HG03097 (cell line): Measurements from ENCODE around the gene ATAD2B.
"Not testable (repeated sequence)": the region's sequence is repeated elsewhere in the genome, so short reads cannot be mapped to it uniquely, and the experiment has no call there.

Experiments
- ATAC-seq: cut with Tn5 transposase; IDR thresholded peaks from one replicate; pipeline ENCODE4 v1.9.1; 2021; ENCODE audit not compliant: unreplicated experiment, low FRiP score

Gene ATAD2B

DNA sequence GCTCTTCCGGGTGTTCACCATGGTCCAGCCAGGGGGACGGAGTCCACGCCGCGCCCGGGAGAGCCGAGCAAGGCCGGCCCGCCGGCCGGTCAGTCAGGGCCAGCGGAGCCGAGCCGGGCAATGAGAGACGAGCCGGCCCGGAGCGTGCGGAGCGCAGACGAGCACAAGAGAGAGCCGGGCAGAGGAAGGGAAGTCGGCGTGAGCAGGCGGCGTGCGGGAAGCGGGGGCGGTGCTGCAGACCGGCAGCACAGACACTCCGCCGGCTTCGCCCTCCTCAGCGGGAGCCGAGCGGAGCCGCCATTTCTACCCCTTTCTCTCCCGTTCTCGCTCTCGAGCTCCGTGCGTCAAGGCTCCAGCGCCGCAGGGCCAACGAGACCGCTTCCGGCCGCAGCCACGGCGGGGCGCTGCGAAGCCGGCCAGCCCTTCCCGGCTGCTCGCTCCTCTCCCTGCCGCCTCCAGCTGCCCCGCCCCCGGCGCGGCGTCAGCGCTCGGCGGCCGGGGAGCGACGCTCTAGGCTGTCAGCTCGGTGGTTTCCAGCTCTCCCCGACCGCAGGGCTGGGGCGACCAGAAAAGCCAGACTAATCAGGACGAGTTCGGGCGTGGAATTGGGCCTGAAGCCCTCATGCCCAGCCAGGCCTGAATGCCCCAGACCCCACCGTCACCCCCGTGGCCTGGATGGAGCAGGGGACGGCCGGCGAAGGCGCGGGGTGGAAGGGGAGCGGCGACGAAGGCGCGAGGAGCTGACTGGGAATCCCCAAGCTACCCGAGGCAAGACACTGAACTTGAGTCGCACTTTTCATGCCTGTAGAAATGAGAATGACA is at the start of gene ATAD2B:
Gene ATAD2B, minus strand, starts transcription at position 374 of the 822 bp plus-strand sequence. Its CDS starts 353 bp downstream, at position 21.
- peak; percentile 65 for ATAC-seq

DNA sequence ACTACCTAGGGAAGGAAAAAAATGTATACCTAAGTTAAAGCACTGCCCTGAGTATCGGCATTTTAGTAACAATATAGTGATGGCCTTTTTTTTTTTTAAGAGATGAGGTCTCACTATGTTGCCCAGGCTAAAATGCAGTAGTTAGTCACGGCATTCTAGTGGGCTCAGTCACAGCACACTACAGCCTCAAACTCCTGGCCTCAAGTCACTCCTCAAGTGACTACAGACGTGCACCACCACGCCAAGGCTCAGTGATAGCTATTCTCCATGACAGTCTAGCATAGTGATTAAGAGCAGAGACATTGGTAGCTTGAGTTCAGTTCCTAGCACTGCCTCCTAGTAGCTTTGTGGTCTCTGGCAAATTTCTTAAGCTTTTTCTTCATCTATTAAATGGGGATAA is 40.9 kb upstream of the ATAD2B start:
- ATAC-seq, result no peak

DNA sequence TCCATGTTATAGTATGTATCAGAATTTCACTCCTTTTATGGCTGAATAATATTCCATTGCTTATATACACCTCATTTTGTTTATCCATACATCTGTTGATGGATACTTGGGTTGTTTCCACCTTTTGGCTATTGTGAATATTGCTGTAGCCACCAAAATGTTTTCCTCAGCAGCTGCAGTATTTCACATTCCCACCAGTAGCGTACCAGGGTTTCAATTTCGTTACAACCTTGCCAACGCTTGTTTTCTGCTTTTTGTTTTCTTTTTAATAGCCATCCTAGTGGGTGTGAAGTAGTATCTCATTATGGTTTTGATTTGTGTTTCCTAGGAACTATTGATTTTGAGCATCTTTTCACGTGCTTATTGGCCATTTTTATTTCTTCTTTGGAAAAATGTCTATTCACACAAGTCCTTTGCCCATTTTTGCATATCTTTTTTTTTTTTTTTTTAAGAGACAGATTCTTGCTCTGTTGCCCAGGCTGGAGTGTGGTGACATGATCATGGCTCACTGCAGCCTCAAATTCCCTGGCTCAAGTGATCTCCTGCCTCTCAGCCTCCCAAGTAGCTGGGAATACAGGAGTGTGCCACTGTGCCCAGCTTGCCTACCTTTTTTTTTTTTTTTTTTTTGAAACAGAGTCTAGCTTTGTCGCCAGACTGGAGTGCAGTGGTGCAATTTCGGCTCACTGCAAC is 27.5 kb upstream of the ATAD2B start:
- ATAC-seq, result no peak

DNA sequence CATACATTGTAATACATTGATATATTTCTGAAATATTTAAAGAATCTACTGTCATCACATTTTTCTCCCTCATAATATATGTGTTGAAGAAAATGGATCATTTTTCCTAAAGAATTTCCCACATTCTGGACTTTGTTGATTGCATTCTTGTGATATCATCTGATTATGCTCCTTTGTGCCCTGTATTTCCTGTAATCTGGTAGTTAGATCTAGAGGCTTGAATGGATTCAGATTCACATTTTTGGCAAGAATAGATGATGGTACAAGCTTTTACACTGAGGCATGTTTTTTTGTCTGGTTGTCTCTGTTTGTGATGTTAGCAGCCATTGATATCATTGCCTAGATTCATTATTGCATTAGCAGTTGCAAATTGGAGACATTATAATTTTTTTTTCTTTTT is 26.7 kb upstream of the ATAD2B start:
- no peak for ATAC-seq

DNA sequence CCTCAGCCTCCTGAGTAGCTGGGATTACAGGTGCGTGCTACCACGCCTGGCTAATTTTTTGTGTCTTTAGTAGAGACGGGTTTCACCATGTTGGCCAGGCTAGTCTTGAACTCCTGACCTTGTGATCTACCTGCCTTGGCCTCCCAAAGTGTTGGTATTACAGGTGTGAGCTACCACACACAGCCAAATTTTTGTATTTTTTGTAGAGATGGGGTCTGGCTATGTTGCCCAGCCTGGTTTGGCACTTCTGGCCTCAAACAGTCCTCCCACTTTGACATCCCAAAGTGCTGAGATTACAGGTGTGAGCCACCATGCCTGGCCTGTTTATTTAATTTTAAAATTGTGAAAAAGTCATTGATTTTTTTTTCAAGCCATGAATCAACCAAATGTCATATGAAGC is 25.6 kb upstream of the ATAD2B start:
- ATAC-seq, result not testable (repeated sequence)

DNA sequence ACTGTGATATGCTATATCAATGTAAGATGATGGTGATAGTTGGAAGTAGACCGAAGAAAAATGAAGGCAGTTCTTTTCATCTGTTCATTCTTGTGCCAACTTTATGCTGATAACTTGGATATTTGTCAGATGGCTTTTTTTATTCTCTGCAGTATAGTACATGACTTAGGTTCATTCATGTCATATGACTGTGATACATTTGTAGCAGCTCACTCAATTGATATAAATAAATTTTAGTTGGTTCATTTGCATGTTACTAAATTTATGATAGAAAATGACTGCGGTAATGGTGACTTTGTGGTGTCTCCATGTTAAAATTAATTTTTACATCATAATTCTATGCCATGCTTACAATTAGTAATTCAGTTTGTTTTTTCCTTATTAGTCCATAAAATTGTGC is 20.4 kb upstream of the ATAD2B start:
- ATAC-seq, result no peak

DNA sequence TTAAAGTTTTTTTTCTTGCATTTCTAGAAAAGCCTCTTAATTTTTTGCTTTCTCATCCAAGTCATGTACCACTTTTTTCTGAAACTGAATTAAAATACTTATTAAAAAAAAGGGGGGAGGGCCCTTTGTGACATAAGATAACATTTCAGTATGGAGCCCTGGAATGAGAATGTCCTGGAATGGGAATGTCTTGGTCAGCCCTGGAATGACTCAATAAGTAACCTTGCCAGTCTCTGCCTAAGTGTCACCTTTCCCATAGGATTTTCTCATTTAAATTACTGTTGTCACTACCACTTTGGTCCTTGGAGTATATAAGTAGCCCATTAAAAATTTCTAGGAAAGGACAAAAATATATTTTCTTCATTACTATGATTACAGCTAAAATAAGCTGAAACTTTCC is 18.1 kb upstream of the ATAD2B start:
- ATAC-seq, result no peak

DNA sequence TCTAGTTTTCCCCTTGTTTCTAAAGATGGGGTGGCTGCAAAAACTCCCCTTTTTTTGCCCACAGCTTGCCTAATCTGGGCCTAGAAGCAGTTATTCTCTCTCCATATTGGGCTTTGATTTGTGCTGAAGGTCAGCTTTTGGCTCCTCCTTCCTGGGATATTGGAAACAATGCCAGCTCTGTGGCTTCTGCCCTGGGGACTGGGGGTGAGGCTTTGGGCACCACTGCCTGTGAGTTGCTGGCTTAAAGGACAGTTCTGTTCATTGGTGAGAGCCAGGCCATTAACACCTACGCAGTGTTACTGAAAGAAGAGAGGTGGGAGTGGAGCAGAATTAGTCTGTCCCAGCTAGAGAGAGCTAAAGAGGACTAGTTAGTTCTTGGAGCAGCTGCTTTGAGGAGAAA is 17.6 kb upstream of the ATAD2B start:
- ATAC-seq, result no peak

DNA sequence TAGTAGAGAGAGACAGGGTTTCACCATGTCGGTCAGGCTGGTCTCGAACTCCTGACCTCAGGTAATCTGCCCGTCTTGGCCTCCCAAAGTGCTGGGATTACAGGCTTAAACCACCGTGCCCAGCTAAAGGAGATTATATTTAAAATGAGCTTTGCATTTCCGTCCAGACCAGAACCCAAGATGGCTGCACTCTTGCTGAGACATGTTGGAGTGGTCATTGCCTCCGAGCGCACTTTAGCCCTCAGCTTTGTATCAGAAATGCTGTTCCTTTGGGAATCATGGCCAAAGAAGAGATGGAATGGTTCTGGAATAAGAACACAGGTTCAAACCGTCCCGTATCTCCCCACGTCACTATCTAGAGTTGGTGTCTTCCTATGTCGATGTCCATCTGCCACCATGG is 16.7 kb upstream of the ATAD2B start:
- ATAC-seq, result no peak

DNA sequence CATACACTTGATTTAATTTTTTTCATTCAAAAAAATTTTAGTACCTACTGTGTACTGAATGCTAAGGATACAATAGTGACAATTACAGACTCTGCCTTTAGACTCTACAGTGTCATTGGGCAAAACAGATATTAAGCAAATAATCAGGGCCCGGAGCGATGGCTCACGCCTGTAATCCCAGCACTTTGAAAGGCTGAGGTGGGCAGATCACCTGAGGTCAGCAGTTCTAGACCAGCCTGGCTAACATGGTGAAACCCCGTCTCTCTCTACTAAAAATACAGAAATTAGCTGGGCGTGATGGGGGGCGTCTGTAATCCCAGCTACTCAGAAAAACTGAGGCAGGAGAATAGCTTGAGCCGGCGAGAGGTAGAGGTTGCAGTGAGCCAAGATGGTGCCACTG is 14.7 kb upstream of the ATAD2B start:
- no peak for ATAC-seq

DNA sequence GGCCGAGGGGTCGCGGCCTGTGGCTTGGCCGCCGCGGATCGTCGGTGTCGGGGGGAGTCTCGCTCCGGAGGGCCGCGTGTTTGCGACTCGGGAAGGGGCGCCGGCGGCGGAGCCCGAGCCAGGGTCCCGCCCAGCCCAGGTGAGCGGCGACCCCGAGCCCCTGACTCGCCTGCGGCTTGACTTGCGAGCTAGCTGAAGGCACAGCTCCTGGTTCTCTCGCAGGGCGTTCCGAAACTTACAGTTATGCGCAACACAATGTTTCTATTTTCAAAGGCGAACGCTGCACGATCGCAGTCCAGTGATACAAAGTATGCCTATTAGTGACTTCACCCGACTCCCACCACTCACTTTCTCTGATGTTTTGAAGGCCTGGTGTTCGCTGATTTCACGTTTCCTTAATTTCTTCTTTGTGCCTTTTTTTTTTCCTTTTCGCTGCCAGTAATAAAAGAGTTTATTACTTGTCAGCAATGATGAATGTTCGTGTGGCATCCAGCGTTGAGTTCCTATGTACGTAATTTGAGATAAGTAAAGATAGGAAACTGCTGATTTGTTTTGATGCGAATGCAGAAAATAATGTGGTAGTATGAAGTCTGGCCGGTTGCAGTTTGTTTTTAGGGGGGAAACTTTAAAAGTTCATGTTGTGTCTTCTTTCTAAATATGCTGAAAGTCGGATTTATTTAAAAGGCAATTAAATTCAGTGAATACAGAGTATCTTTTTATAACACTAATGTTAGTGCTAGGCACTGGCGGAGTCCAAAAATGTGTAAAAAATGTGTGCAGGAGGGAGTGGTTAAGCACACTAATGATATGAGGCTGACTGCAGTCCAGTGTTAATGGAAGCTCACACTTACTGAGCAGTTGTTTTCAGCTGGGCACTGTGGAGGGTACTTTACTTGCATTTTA is 14.0 kb upstream of the ATAD2B start:
- peak; percentile 51 for ATAC-seq

DNA sequence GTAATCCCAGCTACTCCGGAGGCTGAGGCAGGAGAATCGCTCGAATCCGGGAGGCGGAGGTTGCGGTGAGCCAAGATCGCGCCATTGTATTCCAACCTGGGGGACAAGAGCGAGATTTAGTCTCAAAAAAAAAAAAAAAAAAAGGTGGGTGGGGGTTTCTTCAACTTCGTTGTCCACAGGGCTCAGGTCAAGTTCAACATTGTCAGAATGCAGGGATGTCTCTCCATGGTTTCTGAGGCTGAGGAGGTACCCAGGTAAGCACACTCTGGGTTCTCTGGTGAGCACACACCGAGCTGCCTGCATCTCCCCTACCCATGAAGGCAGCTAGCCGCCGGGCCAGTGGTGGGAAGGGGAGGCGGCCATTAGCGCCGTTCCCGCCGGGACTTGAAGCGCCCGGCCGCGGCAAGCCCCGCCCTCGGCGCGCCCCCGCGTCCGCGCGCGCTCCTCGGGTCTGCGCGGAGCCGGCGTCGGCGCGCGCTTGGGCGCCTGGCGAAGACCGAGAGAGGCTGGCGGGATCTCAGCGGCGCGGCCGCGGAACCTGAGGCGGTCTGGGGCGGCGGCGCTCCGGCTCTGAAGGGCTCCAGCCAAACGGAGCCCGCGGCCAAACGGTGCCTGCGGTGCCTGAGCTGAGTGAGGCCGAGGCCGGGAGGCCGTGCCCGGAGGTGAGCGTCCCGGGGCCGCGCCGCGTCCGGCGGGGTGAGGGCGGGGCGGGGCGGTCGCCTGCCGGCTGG is 13.2 kb upstream of the ATAD2B start, which contains the start of gene UBXN2A:
Gene UBXN2A, plus strand, starts transcription at position 477 of the 731 bp plus-strand sequence. CDS start 17,852 bp downstream, outside the sequence.
- peak; percentile 78 for ATAC-seq

DNA sequence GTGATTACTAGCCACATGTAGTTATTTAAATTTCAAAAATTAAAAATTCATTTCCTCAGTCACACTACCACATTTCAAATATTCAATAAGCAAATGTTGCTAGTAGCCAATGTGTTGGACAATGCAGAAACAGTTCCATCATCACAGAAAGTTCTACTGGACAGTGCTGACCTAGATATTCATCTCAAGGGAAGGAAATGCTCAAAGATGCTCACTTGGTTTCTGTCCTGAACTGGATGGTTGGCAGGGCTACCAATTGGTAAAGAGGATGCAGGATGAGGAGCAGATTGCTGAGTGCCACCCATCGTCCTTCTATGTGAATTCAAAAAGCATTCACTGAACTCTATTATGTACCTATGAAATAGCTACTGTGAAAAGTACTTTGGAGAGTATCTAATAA is 7.3 kb upstream of the ATAD2B start:
- no peak for ATAC-seq

DNA sequence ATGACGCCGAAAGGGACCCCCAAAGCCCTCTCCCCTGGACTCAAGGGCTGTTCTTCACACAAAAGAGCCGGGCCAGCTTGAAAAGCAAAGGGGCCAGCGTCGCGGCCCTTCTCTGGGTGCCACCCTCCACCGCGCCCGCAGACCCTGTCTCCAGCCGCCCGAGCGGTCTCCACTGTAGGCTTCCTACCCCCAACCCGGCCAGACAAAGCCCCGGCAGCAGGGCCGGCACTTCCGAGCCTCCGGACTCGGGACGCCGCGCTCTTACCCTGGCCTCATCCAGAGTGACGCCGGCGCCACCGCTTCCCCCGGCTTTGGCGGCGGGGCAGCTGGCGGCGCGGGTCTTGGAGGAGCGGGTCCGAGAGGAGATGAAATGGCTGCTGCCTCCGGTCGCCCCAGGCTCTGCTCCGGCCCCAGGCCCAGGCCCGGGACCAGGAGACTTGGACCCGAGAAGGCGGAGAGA is 603 bp downstream of the ATAD2B start:
- peak; percentile 13 for ATAC-seq

DNA sequence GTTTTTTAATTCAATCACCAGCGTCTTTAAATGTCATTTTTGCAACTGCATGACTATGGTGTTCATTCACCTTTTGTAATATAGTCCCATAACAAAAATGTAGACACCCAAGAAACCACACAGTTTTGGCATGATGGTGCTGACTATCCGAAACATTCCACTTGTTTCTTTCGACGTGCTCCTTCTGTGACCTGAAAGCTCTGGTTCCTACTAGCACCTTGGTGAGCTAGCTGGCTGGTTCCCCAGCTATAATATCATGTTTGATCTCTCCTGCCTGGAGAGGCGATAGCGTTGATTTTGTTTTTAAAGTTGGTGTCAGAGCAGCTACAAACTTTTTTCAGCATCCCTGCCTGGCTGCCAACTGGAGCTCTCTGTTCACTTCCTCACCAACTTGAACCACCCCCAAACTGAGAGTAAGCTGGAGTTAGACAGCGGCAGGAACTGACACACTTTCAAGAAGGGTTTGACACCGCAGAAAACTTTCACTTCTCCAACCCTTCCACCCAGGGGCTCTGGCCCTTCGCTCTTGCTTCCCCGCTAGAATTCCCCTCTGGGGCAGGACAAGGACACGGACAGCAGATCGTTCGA is 1.1 kb downstream of the ATAD2B start:
- ATAC-seq, result peak; percentile 42

DNA sequence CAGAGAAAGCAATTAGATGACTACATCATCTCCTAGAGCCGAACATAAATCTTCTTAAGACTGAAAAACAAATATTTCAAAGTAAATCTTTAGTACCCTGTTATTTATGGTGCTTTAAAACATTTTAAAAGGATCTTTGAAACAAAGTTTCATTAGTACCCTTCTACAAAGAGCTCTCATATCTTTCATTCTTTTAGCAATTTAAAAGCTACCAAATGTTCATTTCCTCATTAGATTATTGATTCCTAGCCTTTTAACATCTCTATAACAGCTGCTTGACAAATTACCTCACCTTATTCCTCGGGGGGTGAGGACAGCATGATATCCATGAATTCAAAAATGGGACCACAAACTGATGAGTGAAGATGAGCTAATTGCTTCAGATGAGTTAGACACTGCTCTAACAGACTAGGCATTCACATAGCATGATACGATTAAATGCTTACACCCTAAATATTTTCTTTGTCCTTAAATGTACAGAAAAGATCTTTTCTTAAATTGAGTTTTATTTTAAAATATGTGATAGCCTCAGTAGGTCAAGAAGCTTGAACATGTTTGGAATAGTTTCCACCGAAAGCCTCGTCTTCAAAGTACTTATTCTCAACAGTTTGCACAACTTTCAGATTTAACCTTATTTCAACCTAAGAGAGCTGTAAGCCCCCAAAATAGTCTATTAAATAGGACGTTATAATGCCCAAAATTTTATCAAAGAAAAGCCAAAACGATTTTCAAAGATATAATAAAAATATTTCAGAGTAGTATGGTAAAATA is 2.1 kb downstream of the ATAD2B start:
- no peak for ATAC-seq

DNA sequence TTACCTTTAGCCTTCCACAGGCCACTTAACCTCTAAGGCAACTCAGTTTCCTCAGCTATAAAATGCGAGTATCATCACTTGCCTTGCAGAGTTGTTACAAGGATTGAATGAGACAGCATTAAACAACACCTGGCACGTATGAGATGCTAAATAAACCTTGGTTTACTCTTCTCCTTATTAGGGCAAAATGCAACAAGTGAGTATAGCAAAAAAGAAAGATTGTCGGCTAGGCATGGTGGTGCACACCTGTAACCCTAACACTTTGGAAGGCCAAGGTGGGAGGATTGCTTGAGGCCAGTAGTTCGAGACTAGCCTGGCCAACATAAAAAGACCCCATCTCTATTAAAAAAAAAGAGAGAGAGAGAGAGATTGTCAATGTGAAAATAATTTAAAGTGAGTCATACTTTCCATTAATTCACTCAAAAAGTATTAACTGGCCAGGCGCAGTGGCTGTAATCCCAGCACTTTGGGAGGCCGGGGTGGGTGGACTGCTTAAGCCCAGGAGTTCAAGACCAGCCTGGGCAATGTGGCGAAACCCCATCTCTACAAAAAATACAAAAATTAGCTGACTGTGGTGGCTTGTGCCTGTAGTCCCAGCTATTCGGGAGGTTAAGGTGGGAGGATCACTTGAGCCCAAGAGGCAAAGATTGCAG is 8.0 kb downstream of the ATAD2B start:
- ATAC-seq, result no peak

DNA sequence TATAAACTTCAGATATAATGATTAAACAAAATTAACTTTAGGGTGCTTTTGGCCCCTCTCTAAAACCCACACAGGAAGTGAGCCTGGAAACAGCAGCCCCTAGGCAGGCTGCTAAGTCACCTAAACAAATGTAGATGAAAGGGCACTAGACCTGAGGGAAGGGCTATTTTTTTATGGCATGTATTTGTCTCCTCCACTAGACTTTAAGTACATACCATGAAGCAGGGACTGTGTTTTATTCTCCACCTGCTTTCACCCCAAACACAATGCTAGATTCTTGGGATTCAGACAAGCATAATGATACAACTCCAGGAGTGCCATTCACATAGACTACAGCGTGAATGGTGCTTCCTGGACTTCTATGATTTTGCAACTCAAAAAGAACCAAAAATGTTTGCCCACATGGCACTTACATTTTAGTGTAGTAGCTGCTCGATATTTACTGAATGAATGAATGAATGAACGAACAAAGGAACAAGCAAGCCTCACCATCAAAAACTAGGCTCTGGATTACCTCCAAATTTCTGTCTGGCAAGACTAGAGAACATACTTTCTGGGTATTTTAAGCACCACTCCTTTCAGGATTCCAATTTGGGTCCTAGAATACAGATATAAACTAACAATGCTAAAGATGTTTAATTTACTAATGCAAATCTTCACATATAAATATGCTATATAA is 10.1 kb downstream of the ATAD2B start:
- ATAC-seq, result no peak
